Natural killer cell (primary cell): Measurements from ENCODE around the gene DOCK4. TPM values are rescaled to one million over a fixed set of nuclear protein-coding genes. Genes with fewer than 3 reads are reported as not detected.

Source experiments
- ATAC-seq, 3 donors: fragments of 150-1000 bp in 2 of 3; fragments of 200-7000 bp in 1 of 3; cut with Tn5 transposase; 1 replicate in 1 of 3; 2 replicates in 2 of 3; pipeline ENCODE4 v1.10.0; 2021; ENCODE audit warnings: mild to moderate bottlenecking in 2 of 3, moderate library complexity in 2 of 3
- DNase-seq, 2 donors: peaks; one replicate each; pipeline versions ENCODE4 v3.0.0 to v3.0.0-alpha.2; 2013 to 2021; ENCODE audit warnings: mixed read lengths in 1 of 2
- H3K27ac ChIP-seq: one replicate; pipeline ENCODE4 v1.5.1; 2013; ENCODE audit warnings: mild to moderate bottlenecking, low read length
- H3K27me3 ChIP-seq: one replicate; pipeline ENCODE4 v1.6.1; 2013; ENCODE audit warnings: low read length; ENCODE audit not compliant: control insufficient read depth, insufficient read depth
- H3K36me3 ChIP-seq: one replicate; pipeline ENCODE4 v1.6.1; 2013; ENCODE audit warnings: low read length; ENCODE audit not compliant: control insufficient read depth, insufficient read depth
- H3K4me1 ChIP-seq: one replicate; pipeline ENCODE4 v1.6.1; 2013; ENCODE audit warnings: low read length; ENCODE audit not compliant: control insufficient read depth, insufficient read depth
- H3K4me3 ChIP-seq: one replicate; pipeline ENCODE4 v1.5.1; 2013; ENCODE audit warnings: low read length
- H3K9me3 ChIP-seq: one replicate; pipeline ENCODE4 v1.6.1; 2013; ENCODE audit warnings: low read length; ENCODE audit not compliant: control insufficient read depth, insufficient read depth
- H3K27ac Mint-ChIP-seq, 2 donors: one replicate each; pipeline ENCODE4 v1.8.0; 2022; ENCODE audit warnings: mild to moderate bottlenecking in 2 of 2, mixed read lengths in 2 of 2, moderate library complexity in 1 of 2
- H3K27me3 Mint-ChIP-seq, 2 donors: one replicate each; pipeline ENCODE4 v1.8.0; 2022; ENCODE audit warnings: low read depth in 2 of 2, mixed read lengths in 2 of 2
- H3K36me3 Mint-ChIP-seq: one replicate; pipeline ENCODE4 v1.8.0; 2022; ENCODE audit warnings: mixed read lengths
- H3K4me1 Mint-ChIP-seq, 2 donors: one replicate each; pipeline ENCODE4 v1.8.0; 2022; ENCODE audit warnings: mixed read lengths in 2 of 2
- H3K4me3 Mint-ChIP-seq: one replicate; pipeline ENCODE4 v1.8.0; 2022; ENCODE audit warnings: mild to moderate bottlenecking, moderate library complexity, mixed read lengths
- H3K9me3 Mint-ChIP-seq, 2 donors: one replicate each; pipeline ENCODE4 v1.8.0; 2022; ENCODE audit warnings: mixed read lengths in 2 of 2
- WGBS: methylation state at CpG from one replicate; pipeline ENCODE4 v1.1.7; 2013; ENCODE audit warnings: missing lambda C conversion rate; ENCODE audit not compliant: insufficient coverage; 5-methylcytosine and 5-hydroxymethylcytosine counted together
- intact Hi-C: fragments of 100-400 bp; cut with micrococcal nuclease; formaldehyde crosslinking; loops from one replicate; pipeline ENCODE4 v1.14.2; 2022
- total RNA-seq, 4 donors: library from RNA; stranded (reverse); fragments of 120-200 nt in 1 of 4; gene quantifications; one replicate each; pipeline versions ENCODE4 v1.2.3 to v1.2.4, GENCODE V29; 2013 to 2022
- TF ChIP-seq, protein P1 (sequence below): fragments of 200-600 bp; IDR thresholded peaks from one replicate; pipeline ENCODE4 v1.8.0; 2022; ENCODE audit warnings: antibody characterized with exemption

The DOCK4 gene
- total RNA-seq, 3 donors from 2014 or later (not counting 1 experiment from before 2014, with no cell fraction given) = 0.61 to 2.4 (median 0.89) TPM

DNA sequence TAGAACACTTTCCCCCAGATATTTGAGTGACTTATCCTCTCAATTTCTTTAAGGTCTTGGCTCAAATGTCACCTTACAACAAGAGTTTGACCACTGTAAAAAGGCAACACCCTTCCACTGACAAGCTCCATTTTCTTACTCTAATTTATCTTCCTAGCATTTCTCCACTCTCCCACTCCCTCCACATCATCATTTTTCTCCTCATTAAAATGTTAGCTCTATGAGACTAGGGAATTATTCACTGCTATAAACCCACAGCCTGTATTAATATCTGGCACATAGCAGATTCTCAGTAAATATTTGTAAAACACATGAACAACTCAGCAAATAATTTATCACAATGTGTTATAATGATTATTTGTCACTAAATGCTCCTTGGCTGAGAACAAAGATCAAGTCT lies 161.0 kb downstream of the DOCK4 start:
- Histone ChIP-seq H3K4me1 (no peaks in the 10 kb centered on the region), H3K9me3 (no peaks in the 10 kb centered on the region), H3K27me3 (no peaks in the 10 kb centered on the region), H3K27ac (no peak overlapping the region), H3K36me3 (no peaks in the 10 kb centered on the region), H3K4me3 (no peak overlapping the region)
- DNase-seq = no peak
- TF ChIP-seq, protein P1, sequence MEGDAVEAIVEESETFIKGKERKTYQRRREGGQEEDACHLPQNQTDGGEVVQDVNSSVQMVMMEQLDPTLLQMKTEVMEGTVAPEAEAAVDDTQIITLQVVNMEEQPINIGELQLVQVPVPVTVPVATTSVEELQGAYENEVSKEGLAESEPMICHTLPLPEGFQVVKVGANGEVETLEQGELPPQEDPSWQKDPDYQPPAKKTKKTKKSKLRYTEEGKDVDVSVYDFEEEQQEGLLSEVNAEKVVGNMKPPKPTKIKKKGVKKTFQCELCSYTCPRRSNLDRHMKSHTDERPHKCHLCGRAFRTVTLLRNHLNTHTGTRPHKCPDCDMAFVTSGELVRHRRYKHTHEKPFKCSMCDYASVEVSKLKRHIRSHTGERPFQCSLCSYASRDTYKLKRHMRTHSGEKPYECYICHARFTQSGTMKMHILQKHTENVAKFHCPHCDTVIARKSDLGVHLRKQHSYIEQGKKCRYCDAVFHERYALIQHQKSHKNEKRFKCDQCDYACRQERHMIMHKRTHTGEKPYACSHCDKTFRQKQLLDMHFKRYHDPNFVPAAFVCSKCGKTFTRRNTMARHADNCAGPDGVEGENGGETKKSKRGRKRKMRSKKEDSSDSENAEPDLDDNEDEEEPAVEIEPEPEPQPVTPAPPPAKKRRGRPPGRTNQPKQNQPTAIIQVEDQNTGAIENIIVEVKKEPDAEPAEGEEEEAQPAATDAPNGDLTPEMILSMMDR = no peak
- Mint-ChIP-seq H3K27ac (no peak overlapping the region), H3K4me1 (no peaks in the 10 kb centered on the region), H3K27me3 (no peaks in the 10 kb centered on the region), H3K36me3 (no peaks in the 10 kb centered on the region), H3K9me3 (peaks cover 4 to 9% of the 10 kb centered on the region in 2 donors), H3K4me3 (no peak overlapping the region)
- intact Hi-C loops = no loop called here
- no peak for ATAC-seq

DNA sequence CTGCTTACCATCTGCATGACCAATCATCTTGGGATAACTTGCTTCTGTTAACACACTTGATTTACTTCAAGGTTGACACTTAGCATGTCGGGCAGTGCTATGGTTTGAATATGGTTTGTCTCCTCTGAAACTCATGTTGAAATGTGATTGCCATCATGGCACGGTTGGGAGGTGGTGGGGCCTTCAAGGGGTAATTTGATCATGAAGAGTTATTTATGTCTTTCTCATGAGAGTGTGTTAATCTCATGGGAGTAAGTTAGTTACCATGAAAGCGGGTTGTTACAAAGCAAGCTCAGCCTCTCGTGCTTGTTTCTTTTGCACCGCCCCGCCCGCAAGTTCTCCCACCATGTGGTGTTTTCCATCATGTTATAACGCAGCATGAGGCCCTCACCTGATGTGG lies 163.6 kb downstream of the DOCK4 start:
- H3K4me1 Mint-ChIP-seq = no peaks in the 10 kb centered on the region
- DNase-seq (no peak), ATAC-seq (no peak)
- H3K4me3 Mint-ChIP-seq = no peak overlapping the region
- no peaks in the 10 kb centered on the region for H3K9me3 ChIP-seq
- TF ChIP-seq, protein P1 = no peak
- no peaks in the 10 kb centered on the region for H3K36me3 ChIP-seq
- intact Hi-C loops = no loop called here
- H3K27ac ChIP-seq = no peak overlapping the region
- 91% methylated on average over 8 of the region's 8 CpGs for WGBS
- peaks cover 4 to 8% of the 10 kb centered on the region in 2 donors for H3K9me3 Mint-ChIP-seq
- H3K27me3 Mint-ChIP-seq = no peaks in the 10 kb centered on the region
- H3K27me3 ChIP-seq = no peaks in the 10 kb centered on the region
- H3K27ac Mint-ChIP-seq = no peak overlapping the region
- H3K4me1 ChIP-seq = no peaks in the 10 kb centered on the region
- H3K4me3 ChIP-seq = no peak overlapping the region
- no peaks in the 10 kb centered on the region for H3K36me3 Mint-ChIP-seq

DNA sequence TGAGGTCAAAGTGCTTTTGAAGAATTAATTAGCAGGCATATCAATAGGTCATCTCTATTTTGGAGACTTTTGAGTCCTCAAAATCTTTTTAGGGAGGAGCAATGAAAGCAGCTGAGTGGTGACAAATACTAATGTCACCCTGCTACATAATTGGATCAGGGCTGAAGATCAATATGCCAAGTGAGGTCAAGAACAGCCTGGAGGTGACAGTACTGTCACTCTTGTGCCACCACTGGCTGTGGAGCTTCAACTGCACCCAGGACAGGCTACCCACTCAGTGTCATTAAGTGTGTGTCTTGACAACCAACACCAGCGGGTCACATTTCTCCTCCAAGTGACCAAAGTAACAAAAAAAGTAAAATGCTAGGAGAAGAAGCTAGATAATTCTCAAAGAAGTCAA lies 167.8 kb downstream of the DOCK4 start:
- intact Hi-C loops = no loop called here
- ATAC-seq (no peak), DNase-seq (no peak)
- Histone ChIP-seq H3K36me3 (no peaks in the 10 kb centered on the region), H3K4me1 (no peaks in the 10 kb centered on the region), H3K9me3 (no peaks in the 10 kb centered on the region), H3K27ac (no peak overlapping the region), H3K4me3 (no peak overlapping the region), H3K27me3 (no peaks in the 10 kb centered on the region)
- 100% methylated on average over 1 of the region's 1 CpG for WGBS
- Mint-ChIP-seq H3K27me3 (no peaks in the 10 kb centered on the region), H3K36me3 (no peaks in the 10 kb centered on the region), H3K27ac (no peak overlapping the region), H3K4me3 (no peak overlapping the region), H3K9me3 (peaks cover 0 to 4% of the 10 kb centered on the region in 2 donors), H3K4me1 (no peaks in the 10 kb centered on the region)
- TF ChIP-seq, protein P1 = no peak

DNA sequence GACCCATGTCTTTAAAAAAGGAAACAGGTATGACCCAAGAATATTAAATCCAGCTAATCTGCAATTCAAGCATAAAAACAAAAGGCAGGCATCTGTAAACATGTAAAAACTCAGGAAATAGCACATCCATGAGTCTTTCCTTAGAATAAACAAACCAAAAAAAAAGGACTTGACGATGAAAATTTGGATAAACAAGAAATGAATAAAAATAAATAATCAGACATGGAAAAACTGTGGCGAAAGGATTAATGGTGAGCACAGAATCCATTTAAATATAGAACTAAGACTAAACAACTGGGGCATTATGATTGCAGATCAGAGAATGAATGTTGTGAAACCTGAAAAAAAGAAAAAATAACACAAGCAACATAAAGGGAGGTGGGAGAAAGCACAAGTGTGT lies 170.1 kb downstream of the DOCK4 start:
- H3K36me3 Mint-ChIP-seq = no peaks in the 10 kb centered on the region
- no CpG with 5 or more reads among the region's 2 CpGs for WGBS
- H3K9me3 Mint-ChIP-seq = peaks cover 0 to 4% of the 10 kb centered on the region in 2 donors
- H3K4me3 ChIP-seq = no peak overlapping the region
- no peak for DNase-seq
- H3K36me3 ChIP-seq = no peaks in the 10 kb centered on the region
- no peak overlapping the region for H3K4me3 Mint-ChIP-seq
- H3K27ac ChIP-seq = no peak overlapping the region
- no peaks in the 10 kb centered on the region for H3K4me1 ChIP-seq
- H3K9me3 ChIP-seq = no peaks in the 10 kb centered on the region
- no peak overlapping the region for H3K27ac Mint-ChIP-seq
- H3K27me3 ChIP-seq = no peaks in the 10 kb centered on the region
- ATAC-seq = no peak
- TF ChIP-seq, protein P1 = no peak
- no peaks in the 10 kb centered on the region for H3K27me3 Mint-ChIP-seq
- intact Hi-C loops = no loop called here
- no peaks in the 10 kb centered on the region for H3K4me1 Mint-ChIP-seq
